Liver (tissue), 9 donors: ENCODE results near the gene CUX1. TPM values are rescaled to one million over a fixed set of nuclear protein-coding genes. Genes with fewer than 3 reads are reported as not detected.

Experiments used
- DNase-seq: peaks from one replicate; pipeline ENCODE4 v3.0.0-alpha.2; 2017; ENCODE audit warnings: low spot score
- H3K27ac ChIP-seq, 2 donors: one replicate each; pipeline ENCODE4 v1.7.0; 2013; ENCODE audit warnings: inconsistent platforms in 2 of 2, low read length in 2 of 2, control low read depth in 1 of 2, low read depth in 1 of 2, mild to moderate bottlenecking in 1 of 2
- H3K27me3 ChIP-seq, 4 donors: one replicate each; pipeline versions ENCODE4 v1.6.1 to v1.7.0; 2013; ENCODE audit warnings: low read length in 3 of 4, inconsistent platforms in 1 of 4, mild to moderate bottlenecking in 1 of 4, moderate library complexity in 1 of 4; ENCODE audit not compliant: control insufficient read depth in 4 of 4, insufficient read depth in 4 of 4
- H3K36me3 ChIP-seq, 4 donors: one replicate each; pipeline versions ENCODE4 v1.6.1 to v1.7.0; 2013; ENCODE audit warnings: low read length in 3 of 4, mild to moderate bottlenecking in 3 of 4, low read depth in 1 of 4, moderate library complexity in 1 of 4; ENCODE audit not compliant: control insufficient read depth in 4 of 4, insufficient read depth in 3 of 4
- H3K4me1 ChIP-seq, 4 donors: one replicate each; pipeline versions ENCODE4 v1.6.1 to v1.7.0; 2013; ENCODE audit warnings: low read length in 3 of 4, mild to moderate bottlenecking in 3 of 4, moderate library complexity in 1 of 4; ENCODE audit not compliant: control insufficient read depth in 4 of 4, insufficient read depth in 4 of 4
- H3K4me3 ChIP-seq, 3 donors: one replicate each; pipeline versions ENCODE4 v1.6.1 to v1.7.0; 2013; ENCODE audit warnings: low read length in 3 of 3, control low read depth in 1 of 3, low read depth in 1 of 3, mild to moderate bottlenecking in 1 of 3
- H3K9ac ChIP-seq, 2 donors: one replicate each; pipeline ENCODE4 v1.7.0; 2013; ENCODE audit warnings: low read length in 2 of 2, mild to moderate bottlenecking in 2 of 2, moderate library complexity in 2 of 2, control low read depth in 1 of 2, low read depth in 1 of 2
- H3K9me3 ChIP-seq, 4 donors: one replicate each; pipeline versions ENCODE4 v1.6.1 to v1.7.0; 2013; ENCODE audit warnings: low read length in 3 of 4; ENCODE audit not compliant: control insufficient read depth in 4 of 4
- ATF3 ChIP-seq: IDR thresholded peaks from 2 replicates; pipeline ENCODE4 v1.6.1; 2016; ENCODE audit warnings: antibody characterized with exemption
- CTCF ChIP-seq: fragments of 150-350 bp; IDR thresholded peaks from 2 replicates; pipeline ENCODE4 v1.5.1; 2017; ENCODE audit warnings: improper control_type of control experiment, low read depth, low read length; ENCODE audit not compliant: missing input control
- EGR1 ChIP-seq, 2 donors: IDR thresholded peaks; 2 replicates each; pipeline ENCODE4 v1.6.1; 2016 to 2018; ENCODE audit warnings: antibody characterized with exemption in 2 of 2, low read depth in 2 of 2
- FOXA1 ChIP-seq: IDR thresholded peaks from 2 replicates; pipeline ENCODE4 v1.6.1; 2016; ENCODE audit warnings: antibody characterized with exemption
- FOXA2 ChIP-seq: IDR thresholded peaks from 2 replicates; pipeline ENCODE4 v1.6.1; 2016; ENCODE audit warnings: antibody characterized with exemption
- GABPA ChIP-seq, 2 donors: IDR thresholded peaks in 1 of 2; conservative IDR thresholded peaks in 1 of 2; 2 replicates each; pipeline ENCODE4 v1.6.1; 2016; ENCODE audit warnings: antibody characterized with exemption in 2 of 2, mild to moderate bottlenecking in 1 of 2, moderate library complexity in 1 of 2
- HNF4A ChIP-seq, 2 donors: conservative IDR thresholded peaks; 2 replicates each; pipeline ENCODE4 v1.6.1; 2016; ENCODE audit warnings: antibody characterized with exemption in 2 of 2, mild to moderate bottlenecking in 2 of 2
- HNF4G ChIP-seq: IDR thresholded peaks from 2 replicates; pipeline ENCODE4 v1.6.1; 2016; ENCODE audit warnings: antibody characterized with exemption
- JUND ChIP-seq, 2 donors: IDR thresholded peaks; 2 replicates each; pipeline ENCODE4 v1.6.1; 2016; ENCODE audit warnings: antibody characterized with exemption in 2 of 2
- NR2F2 ChIP-seq: IDR thresholded peaks from 2 replicates; pipeline ENCODE4 v1.6.1; 2016; ENCODE audit warnings: antibody characterized with exemption
- RAD21 ChIP-seq, 2 donors: IDR thresholded peaks; 2 replicates each; pipeline ENCODE4 v1.6.1; 2016; ENCODE audit warnings: antibody characterized with exemption in 2 of 2, mild to moderate bottlenecking in 2 of 2
- RXRA ChIP-seq, 2 donors: IDR thresholded peaks; 2 replicates each; pipeline ENCODE4 v1.6.1; 2017 to 2018; ENCODE audit warnings: antibody characterized with exemption in 2 of 2, mild to moderate bottlenecking in 1 of 2
- SP1 ChIP-seq: IDR thresholded peaks from 2 replicates; pipeline ENCODE4 v1.6.1; 2018; ENCODE audit warnings: antibody characterized with exemption, mild to moderate bottlenecking
- TAF1 ChIP-seq: conservative IDR thresholded peaks from 2 replicates; pipeline ENCODE4 v1.6.1; 2016; ENCODE audit warnings: antibody characterized with exemption, mild to moderate bottlenecking
- YY1 ChIP-seq: IDR thresholded peaks from 2 replicates; pipeline ENCODE4 v1.6.1; 2016; ENCODE audit warnings: antibody characterized with exemption, mild to moderate bottlenecking
- WGBS: extraction: QIAGEN DNeasy Blood & Tissue Kit; methylation state at CpG from one replicate; pipeline ENCODE4 v1.1.7; 2013; 5-methylcytosine and 5-hydroxymethylcytosine counted together
- polyA plus RNA-seq, 2 donors: library from polyadenylated mRNA; stranded (reverse) in 1 of 2; unstranded in 1 of 2; fragments of 200-250 nt in 1 of 2; fragments of >200 nt in 1 of 2; fragmentation: Nextera tagmentation in 1 of 2; extraction: Ambion mirVana in 1 of 2; gene quantifications; one replicate each; pipeline versions ENCODE4 v1.2.1 to v1.2.3, GENCODE V29; 2013 to 2015
- total RNA-seq, 2 donors: library from RNA; depleted of rRNA; stranded (reverse); fragments of >200 nt; gene quantifications; one replicate each; pipeline ENCODE4 v1.2.3, GENCODE V29; 2014
- TF ChIP-seq, protein P1 (sequence below): IDR thresholded peaks from 2 replicates; pipeline ENCODE4 v1.6.1; 2016; ENCODE audit warnings: antibody characterized with exemption, mild to moderate bottlenecking
- TF ChIP-seq, protein P2 (sequence below): IDR thresholded peaks from 2 replicates; pipeline ENCODE4 v1.6.1; 2016; ENCODE audit warnings: antibody characterized with exemption
- TF ChIP-seq, protein P3 (sequence below): IDR thresholded peaks from 2 replicates; pipeline ENCODE4 v1.6.1; 2016; ENCODE audit warnings: antibody characterized with exemption
- donor health status: healthy.
- donor health status: healthy.
- donor health status: healthy.
- donor health status: healthy.
- donor health status: healthy.

The CUX1 gene
- total and polyA plus RNA-seq, 4 donors = 18.6 to 40.6 (median 21.4) TPM

DNA sequence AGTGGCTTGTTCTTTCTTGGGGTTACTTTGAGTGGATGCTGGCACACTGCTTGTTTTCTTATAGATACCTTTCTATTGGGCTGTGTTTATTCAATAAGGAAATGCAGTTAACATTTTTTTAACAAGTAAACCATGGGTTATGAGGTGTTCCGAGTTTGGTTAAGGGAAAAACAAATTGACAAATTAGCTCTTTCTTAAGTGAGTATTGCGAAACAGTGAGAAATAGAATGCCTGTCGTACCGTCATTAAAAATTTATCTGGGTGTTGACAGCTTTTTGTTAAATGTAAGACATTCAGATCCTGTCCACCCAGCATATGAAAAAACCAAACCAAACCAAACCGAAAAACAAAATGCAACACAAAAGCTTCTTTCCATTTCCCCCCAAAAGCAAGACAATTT, 6.2 kb downstream of the CUX1 start:
- no peaks in the 10 kb centered on the region for H3K27me3 ChIP-seq
- no peak for DNase-seq
- peaks cover 5 to 19% (median 10%) of the 10 kb centered on the region in 4 donors for H3K4me1 ChIP-seq
- 54% methylated on average over 5 of the region's 5 CpGs for WGBS
- no peak overlapping the region for H3K27ac ChIP-seq
- no peak overlapping the region for H3K4me3 ChIP-seq
- H3K9me3 ChIP-seq = no peaks in the 10 kb centered on the region
- no peak overlapping the region for H3K9ac ChIP-seq
- TF ChIP-seq TAF1 = no peak
- no peak for TF ChIP-seq RXRA (IDR thresholded peaks at IDR 0.05)
- TF ChIP-seq HNF4G = no peak
- TF ChIP-seq JUND (IDR thresholded peaks at IDR 0.05) = no peak
- H3K36me3 ChIP-seq = no peaks in the 10 kb centered on the region

- Histone ChIP-seq H3K9ac (no peak overlapping the region), H3K4me1 (peaks cover 2 to 12% (median 6%) of the 10 kb centered on the region in 4 donors), H3K4me3 (no peak overlapping the region), H3K27me3 (no peaks in the 10 kb centered on the region), H3K36me3 (no peaks in the 10 kb centered on the region), H3K9me3 (no peaks in the 10 kb centered on the region), H3K27ac (no peak overlapping the region)
- DNase-seq = no peak
- 95% methylated on average over 8 of the region's 8 CpGs for WGBS
- TF ChIP-seq FOXA1 (no peak), RXRA (IDR thresholded peaks at IDR 0.05) (no peak), GABPA (IDR thresholded peaks at IDR 0.05 in 1 of 2, conservative IDR thresholded peaks at IDR 0.05 in 1 of 2) (no peak), NR2F2 (no peak), TAF1 (no peak), HNF4A (conservative IDR thresholded peaks at IDR 0.05) (no peak), RAD21 (IDR thresholded peaks at IDR 0.05) (no peak), CTCF (no peak), SP1 (no peak), YY1 (no peak), FOXA2 (no peak), HNF4G (no peak), JUND (IDR thresholded peaks at IDR 0.05) (no peak), EGR1 (IDR thresholded peaks at IDR 0.05; ENCODE audit: low read depth in 2 of 2) (no peak), ATF3 (no peak)
- TF ChIP-seq, protein P1, sequence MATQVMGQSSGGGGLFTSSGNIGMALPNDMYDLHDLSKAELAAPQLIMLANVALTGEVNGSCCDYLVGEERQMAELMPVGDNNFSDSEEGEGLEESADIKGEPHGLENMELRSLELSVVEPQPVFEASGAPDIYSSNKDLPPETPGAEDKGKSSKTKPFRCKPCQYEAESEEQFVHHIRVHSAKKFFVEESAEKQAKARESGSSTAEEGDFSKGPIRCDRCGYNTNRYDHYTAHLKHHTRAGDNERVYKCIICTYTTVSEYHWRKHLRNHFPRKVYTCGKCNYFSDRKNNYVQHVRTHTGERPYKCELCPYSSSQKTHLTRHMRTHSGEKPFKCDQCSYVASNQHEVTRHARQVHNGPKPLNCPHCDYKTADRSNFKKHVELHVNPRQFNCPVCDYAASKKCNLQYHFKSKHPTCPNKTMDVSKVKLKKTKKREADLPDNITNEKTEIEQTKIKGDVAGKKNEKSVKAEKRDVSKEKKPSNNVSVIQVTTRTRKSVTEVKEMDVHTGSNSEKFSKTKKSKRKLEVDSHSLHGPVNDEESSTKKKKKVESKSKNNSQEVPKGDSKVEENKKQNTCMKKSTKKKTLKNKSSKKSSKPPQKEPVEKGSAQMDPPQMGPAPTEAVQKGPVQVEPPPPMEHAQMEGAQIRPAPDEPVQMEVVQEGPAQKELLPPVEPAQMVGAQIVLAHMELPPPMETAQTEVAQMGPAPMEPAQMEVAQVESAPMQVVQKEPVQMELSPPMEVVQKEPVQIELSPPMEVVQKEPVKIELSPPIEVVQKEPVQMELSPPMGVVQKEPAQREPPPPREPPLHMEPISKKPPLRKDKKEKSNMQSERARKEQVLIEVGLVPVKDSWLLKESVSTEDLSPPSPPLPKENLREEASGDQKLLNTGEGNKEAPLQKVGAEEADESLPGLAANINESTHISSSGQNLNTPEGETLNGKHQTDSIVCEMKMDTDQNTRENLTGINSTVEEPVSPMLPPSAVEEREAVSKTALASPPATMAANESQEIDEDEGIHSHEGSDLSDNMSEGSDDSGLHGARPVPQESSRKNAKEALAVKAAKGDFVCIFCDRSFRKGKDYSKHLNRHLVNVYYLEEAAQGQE = no peak
- TF ChIP-seq, protein P2, sequence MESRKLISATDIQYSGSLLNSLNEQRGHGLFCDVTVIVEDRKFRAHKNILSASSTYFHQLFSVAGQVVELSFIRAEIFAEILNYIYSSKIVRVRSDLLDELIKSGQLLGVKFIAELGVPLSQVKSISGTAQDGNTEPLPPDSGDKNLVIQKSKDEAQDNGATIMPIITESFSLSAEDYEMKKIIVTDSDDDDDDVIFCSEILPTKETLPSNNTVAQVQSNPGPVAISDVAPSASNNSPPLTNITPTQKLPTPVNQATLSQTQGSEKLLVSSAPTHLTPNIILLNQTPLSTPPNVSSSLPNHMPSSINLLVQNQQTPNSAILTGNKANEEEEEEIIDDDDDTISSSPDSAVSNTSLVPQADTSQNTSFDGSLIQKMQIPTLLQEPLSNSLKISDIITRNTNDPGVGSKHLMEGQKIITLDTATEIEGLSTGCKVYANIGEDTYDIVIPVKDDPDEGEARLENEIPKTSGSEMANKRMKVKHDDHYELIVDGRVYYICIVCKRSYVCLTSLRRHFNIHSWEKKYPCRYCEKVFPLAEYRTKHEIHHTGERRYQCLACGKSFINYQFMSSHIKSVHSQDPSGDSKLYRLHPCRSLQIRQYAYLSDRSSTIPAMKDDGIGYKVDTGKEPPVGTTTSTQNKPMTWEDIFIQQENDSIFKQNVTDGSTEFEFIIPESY = no peak
- TF ChIP-seq, protein P3, sequence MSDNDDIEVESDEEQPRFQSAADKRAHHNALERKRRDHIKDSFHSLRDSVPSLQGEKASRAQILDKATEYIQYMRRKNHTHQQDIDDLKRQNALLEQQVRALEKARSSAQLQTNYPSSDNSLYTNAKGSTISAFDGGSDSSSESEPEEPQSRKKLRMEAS = no peak
Measured at GRCh38 chr7:101824440-101824839, 7.0 kb downstream of the CUX1 start.
